Lung (tissue), 12 donors: Measurements from ENCODE around the gene ASIC1. TPM values are rescaled to one million over a fixed set of nuclear protein-coding genes. Genes with fewer than 3 reads are reported as not detected.

Experiments used
- ATAC-seq: fragments of 200-7000 bp; cut with Tn5 transposase; one replicate; pipeline ENCODE4 v1.9.1; 2020; ENCODE audit warnings: moderate number of reproducible peaks; ENCODE audit not compliant: insufficient read depth, low FRiP score
- DNase-seq, 3 donors: peaks; one replicate each; pipeline ENCODE4 v3.0.0-alpha.2; 2013 to 2017
- H3K27ac ChIP-seq, 2 donors: one replicate each; pipeline ENCODE4 v1.5.1; 2013; ENCODE audit warnings: mild to moderate bottlenecking in 2 of 2, moderate library complexity in 2 of 2, control low read depth in 1 of 2, inconsistent platforms in 1 of 2, low read depth in 1 of 2, low read length in 1 of 2
- H3K27me3 ChIP-seq, 3 donors: one replicate each; pipeline ENCODE4 v1.5.1; 2013; ENCODE audit warnings: low read length in 2 of 3; ENCODE audit not compliant: control insufficient read depth in 3 of 3, insufficient read depth in 3 of 3
- H3K36me3 ChIP-seq, 4 donors: one replicate each; pipeline ENCODE4 v1.5.1; 2013; ENCODE audit warnings: low read length in 4 of 4, mild to moderate bottlenecking in 1 of 4, moderate library complexity in 1 of 4; ENCODE audit not compliant: control insufficient read depth in 4 of 4, insufficient read depth in 4 of 4
- H3K4me1 ChIP-seq, 5 donors: one replicate each; pipeline ENCODE4 v1.5.1; 2013; ENCODE audit warnings: low read length in 5 of 5, mild to moderate bottlenecking in 2 of 5, moderate library complexity in 1 of 5; ENCODE audit not compliant: control insufficient read depth in 5 of 5, insufficient read depth in 5 of 5
- H3K4me3 ChIP-seq: one replicate; pipeline ENCODE4 v1.5.1; 2013; ENCODE audit warnings: mild to moderate bottlenecking, control low read depth, moderate library complexity
- H3K9ac ChIP-seq, 2 donors: one replicate each; pipeline ENCODE4 v1.5.1; 2013; ENCODE audit warnings: low read length in 2 of 2, control low read depth in 1 of 2; ENCODE audit not compliant: insufficient read depth in 1 of 2
- H3K9me3 ChIP-seq, 4 donors: one replicate each; pipeline ENCODE4 v1.5.1; 2013; ENCODE audit warnings: low read length in 3 of 4, mild to moderate bottlenecking in 1 of 4, moderate library complexity in 1 of 4; ENCODE audit not compliant: control insufficient read depth in 4 of 4, insufficient read depth in 3 of 4
- CTCF ChIP-seq: IDR thresholded peaks from 2 replicates; pipeline ENCODE4 v1.5.1; 2012; ENCODE audit warnings: mild to moderate bottlenecking; ENCODE audit errors: control extremely low read depth, extremely low read depth
- WGBS, 2 donors: extraction: QIAGEN DNeasy Blood & Tissue Kit; methylation state at CpG; one replicate each; pipeline ENCODE4 v1.1.7; 2013; 5-methylcytosine and 5-hydroxymethylcytosine counted together
- polyA plus RNA-seq, 2 donors: library from polyadenylated mRNA; stranded (reverse); fragments of 200-250 nt; gene quantifications; one replicate each; pipeline ENCODE4 v1.2.1, GENCODE V29; 2013
- total RNA-seq, 2 donors: library from RNA; depleted of rRNA in 1 of 2; stranded (reverse); fragments of >200 nt in 1 of 2; gene quantifications; one replicate each; pipeline ENCODE4 v1.2.1, GENCODE V29; 2014 to 2021
- donor health status: control.
- donor health status: control.
- donor health status: Bipolar disorder and iron deficiency.
- donor health status: healthy.
- donor health status: DM: yes; HTN: yes; CAD: no.

The ASIC1 gene
- total and polyA plus RNA-seq, 4 donors: 0.41 to 2.0 (median 1.3) TPM

GRCh38 chr12:50110127-50110761 is 52.8 kb downstream of the ASIC1 start:
- no peak for DNase-seq
- H3K9ac ChIP-seq: no peak overlapping the region
- peak overlapping the region; percentile 73 to 88 for H3K27ac ChIP-seq
- no peaks in the 10 kb centered on the region for H3K9me3 ChIP-seq
- H3K36me3 ChIP-seq: peaks cover 0 to 3% (median 0%) of the 10 kb centered on the region in 4 donors
- peaks cover 0 to 12% (median 0%) of the 10 kb centered on the region in 5 donors for H3K4me1 ChIP-seq
- WGBS, 2 donors: 45 to 74% methylated on average over 8 of the region's 8 CpGs
- no peak overlapping the region for H3K4me3 ChIP-seq
- no peak for ATAC-seq
- no peaks in the 10 kb centered on the region for H3K27me3 ChIP-seq
- no peak for TF ChIP-seq CTCF

DNA sequence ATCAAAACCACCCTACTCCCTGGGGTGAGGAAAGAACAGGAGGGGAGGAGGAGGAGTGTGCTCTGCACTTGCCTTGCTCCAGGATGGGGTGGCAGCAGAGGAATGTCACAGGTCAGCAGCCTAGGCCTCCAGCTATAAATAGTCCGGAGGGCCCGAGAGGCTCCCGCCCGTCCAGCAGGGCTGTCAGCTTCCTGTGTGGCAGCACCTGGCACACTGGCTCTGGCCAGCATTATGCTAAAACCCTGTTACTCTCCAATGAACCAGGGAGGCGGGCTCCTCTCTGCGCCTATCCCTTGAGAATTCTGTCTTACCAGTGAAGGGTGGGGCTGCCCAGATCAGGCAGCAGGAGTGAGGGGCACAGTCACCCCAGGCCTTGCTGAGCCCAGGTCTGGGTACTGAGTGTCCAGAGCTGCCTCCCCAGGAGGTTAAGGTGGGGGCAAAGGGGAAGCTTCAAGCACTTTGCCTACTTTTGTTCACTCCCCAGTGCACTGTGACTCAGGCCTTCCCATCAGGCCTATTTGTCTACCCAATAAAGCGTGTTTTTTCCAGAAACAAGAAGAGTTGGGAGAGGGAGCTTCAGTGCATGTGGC is 53.5 kb downstream of the ASIC1 start:
- H3K4me3 ChIP-seq: no peak overlapping the region
- 31 to 34% methylated on average over 7 of the region's 7 CpGs for WGBS, 2 donors

GRCh38 chr12:50111395-50111692 is 53.9 kb downstream of the ASIC1 start:
- no peak for ATAC-seq
- Histone ChIP-seq H3K9ac (no peak overlapping the region), H3K4me3 (no peak overlapping the region), H3K27ac (peak overlapping the region; percentile 65 to 88), H3K9me3 (no peaks in the 10 kb centered on the region), H3K27me3 (no peaks in the 10 kb centered on the region), H3K4me1 (peaks cover 0 to 12% (median 0%) of the 10 kb centered on the region in 5 donors), H3K36me3 (peaks cover 0 to 4% (median 2%) of the 10 kb centered on the region in 4 donors)
- DNase-seq: no peak
- no peak for TF ChIP-seq CTCF
- WGBS, 2 donors: 10 to 14% methylated on average over 19 of the region's 19 CpGs

More for the DNA sequence above, 53.5 kb downstream of the ASIC1 start:
- Histone ChIP-seq H3K27me3 (no peaks in the 10 kb centered on the region), H3K9ac (no peak overlapping the region), H3K36me3 (peaks cover 0 to 4% (median 2%) of the 10 kb centered on the region in 4 donors), H3K4me1 (peaks cover 0 to 12% (median 0%) of the 10 kb centered on the region in 5 donors), H3K27ac (peak overlapping the region; percentile 73 to 88), H3K9me3 (no peaks in the 10 kb centered on the region)
- peak in 1 of 3 donors; percentile 23 for DNase-seq
- TF ChIP-seq CTCF: no peak
- no peak for ATAC-seq
